NCI-H1694 (cell line): ENCODE data around the gene CXCL8.
"Not testable (repeated sequence)": the region's sequence is repeated elsewhere in the genome, so short reads cannot be mapped to it uniquely, and the experiment has no call there.

Experiments
- DNase-seq: peaks from one replicate; lab custom pipeline; 2025; lab: John Stamatoyannopoulos, UW

Gene CXCL8

GRCh38 chr4:73740353-73740778, at the start of gene CXCL8:
CXCL8 (plus strand) TSS chr4:73740569; CDS start chr4:73740659, 90 bp downstream.
- DNase-seq = no peak

DNA sequence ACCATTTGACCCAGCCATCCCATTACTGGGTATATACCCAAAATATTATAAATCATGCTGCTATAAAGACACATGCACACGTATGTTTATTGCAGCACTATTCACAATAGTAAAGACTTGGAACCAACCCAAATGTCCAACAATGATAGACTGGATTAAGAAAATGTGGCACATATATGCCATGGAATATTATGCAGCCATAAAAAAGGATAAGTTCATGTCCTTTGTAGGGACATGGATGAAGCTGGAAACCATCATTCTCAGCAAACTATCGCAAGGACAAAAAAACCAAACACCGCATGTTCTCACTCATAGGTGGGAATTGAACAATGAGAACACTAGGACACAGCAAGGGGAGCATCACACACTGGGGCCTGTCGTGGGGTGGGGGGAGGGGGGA, 49.2 kb upstream of the CXCL8 start:
- DNase-seq = not testable (repeated sequence)

DNA sequence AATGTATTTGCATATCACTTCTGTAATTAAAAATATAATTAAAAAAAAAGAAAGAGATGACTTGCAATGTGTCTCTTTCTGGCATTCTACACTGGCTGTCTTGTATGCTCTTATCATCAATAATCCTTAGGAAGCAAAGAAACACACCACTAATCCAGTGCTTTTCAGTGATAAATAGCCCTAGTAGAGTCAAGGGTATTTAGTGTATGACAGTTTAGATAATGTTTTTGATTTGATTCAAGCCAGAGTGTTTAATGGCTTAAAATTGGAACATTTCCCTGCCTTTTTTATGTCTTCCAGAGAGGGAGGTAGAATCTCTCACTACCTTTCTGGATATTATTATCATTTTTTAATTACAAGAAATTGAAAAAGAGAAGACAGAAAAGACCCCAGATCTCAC, 48.6 kb upstream of the CXCL8 start:
- DNase-seq = no peak

- no peak for DNase-seq
These were observed 48.1 kb upstream of the CXCL8 start for GRCh38 chr4:73692254-73692653.

DNA sequence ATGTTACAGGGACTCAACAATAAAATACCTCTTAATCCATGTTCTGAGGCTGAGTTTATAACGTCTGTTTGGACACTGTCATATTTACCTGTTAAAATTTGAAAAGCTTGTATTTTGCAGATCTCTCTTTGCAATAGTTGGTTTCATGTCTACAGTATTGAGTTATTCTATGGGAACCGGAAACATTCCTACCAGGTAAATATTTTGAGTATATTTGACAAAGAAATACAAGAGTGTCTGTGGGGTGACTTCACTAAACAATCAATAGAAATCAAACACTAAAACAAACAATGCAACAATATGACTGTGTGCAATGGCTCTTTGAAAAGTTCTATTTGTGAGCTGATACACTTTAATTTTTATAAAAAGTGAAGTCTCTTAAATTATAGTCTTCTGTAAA, 47.7 kb upstream of the CXCL8 start:
- no peak for DNase-seq

DNA sequence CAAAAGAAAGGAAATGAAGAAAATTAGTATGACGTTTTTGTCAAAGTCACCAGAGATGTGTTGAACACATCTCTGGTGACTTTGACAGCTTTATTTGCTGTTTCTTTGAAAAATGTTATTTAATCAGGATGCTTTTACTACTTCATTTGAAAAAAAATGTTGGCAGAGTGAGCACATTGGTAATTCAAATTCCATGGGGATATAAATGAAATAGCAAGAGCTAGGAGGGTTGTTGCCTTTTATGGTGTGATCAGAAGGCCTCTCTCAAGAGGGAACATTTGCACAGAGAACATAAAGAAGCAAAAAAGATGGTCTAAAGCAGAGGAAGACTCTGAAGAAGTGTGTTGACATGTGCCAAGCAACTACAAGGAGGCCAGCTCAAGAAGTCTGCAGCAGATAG, 46.6 kb upstream of the CXCL8 start:
- no peak for DNase-seq

- no peak for DNase-seq
These were observed 42.2 kb upstream of the CXCL8 start for GRCh38 chr4:73698217-73698616.

- no peak for DNase-seq
These were observed 39.3 kb upstream of the CXCL8 start for GRCh38 chr4:73701116-73701515.

- no peak for DNase-seq
These were observed 37.5 kb upstream of the CXCL8 start for GRCh38 chr4:73702796-73703287.

- DNase-seq = no peak
These were observed 37.0 kb upstream of the CXCL8 start for GRCh38 chr4:73703320-73703719.

DNA sequence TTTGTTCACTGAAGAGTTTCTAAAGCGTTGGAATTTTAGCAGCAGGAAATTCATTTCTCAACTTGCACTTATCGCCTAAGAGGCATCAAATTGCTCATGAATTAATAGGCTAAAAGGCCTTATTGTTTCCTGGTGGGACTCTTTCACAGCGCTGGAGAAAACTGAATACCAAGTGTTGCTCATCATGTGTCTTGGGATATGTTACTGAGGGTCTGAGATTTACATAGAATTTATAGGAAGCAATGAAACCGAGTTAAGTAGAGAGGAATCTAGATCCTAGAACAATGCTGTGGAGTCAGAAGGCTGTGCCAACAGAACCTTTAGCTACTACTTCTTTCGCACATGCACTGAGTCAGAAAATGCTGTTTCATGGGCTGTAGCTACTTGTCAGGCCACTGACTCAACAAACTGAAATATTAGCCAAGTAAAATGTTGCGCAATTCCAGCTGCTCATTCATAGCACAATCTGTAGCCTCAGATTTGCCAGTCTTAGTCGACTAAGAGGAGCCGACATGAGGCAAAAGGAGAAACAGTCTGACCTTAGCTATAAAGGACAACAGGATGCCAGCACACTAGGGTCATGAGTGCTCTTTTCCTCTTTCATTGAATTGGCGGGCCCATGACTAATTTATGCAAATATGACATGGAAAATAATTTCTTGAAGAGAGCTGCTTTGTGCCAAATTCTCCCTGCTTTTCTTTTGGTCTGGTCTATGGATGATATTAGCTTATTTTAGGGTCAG, 35.9 kb upstream of the CXCL8 start:
- peak; percentile 2 for DNase-seq

DNA sequence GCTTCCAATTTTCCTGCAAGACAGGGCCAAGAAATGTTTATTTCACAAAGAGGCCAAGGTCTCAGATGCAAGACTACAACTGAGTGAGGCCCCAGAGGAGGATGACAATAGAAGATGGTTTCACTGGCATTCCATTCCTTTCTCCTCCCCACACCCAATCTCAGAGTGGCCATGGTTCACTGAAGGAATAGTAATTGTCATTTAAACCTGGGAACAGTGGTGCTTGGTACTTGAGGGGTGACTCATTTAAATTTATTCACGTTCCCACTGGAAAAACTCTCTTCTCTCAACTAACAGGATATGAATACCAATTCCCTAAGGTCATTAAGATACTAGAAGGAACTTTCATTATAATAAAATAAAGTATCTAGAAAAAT, 35.3 kb upstream of the CXCL8 start:
- DNase-seq = no peak

- DNase-seq = no peak
These were observed 34.6 kb upstream of the CXCL8 start for GRCh38 chr4:73705721-73706120.

DNA sequence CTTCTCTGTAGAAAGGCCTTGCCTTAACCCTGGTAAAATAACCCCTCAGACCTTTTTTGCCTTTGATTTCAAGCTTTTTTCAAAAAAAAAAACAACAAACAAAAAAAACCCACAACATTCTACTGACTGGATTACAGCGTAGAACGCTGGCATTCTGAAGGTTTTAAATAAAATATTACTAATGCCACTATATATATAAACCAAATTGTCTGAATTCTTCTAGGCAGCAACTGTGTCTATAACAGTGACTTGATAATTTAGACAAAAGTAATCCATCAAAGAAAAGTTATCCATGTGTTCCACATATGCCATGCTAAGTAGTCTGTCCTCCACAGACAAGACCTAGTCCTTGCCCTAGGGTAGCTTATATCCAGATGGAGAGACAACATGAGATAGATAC, 33.6 kb upstream of the CXCL8 start:
- no peak for DNase-seq

DNA sequence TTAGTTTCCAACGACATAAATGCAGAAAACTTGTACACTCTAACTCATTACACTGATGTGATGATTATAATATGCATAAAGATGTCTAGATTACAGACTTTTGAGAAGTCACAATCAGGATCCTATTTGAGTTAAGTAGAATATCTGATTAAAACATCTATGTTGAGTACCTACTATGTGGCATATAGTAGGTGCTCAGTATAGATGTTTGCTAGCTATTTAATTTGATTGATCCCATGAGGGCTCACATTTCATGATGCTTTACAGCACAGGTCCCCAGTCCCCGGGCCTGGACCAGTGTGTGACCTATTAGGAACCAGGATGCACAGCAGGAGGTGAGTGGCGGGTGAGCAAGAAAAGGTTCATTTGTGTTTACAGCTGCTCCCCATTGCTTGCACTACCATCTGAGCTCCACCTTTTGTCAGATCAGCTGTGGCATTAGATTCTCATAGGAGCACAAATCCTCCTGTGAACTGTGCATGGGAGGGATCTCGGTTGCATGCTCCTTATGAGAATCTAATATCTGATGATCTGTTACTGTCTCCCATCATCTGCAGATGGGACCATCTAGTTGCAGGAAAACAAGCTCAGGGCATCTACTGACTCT, 33.0 kb upstream of the CXCL8 start:
- DNase-seq = no peak

- DNase-seq = no peak
These were observed 32.3 kb upstream of the CXCL8 start for GRCh38 chr4:73707918-73708577.

DNA sequence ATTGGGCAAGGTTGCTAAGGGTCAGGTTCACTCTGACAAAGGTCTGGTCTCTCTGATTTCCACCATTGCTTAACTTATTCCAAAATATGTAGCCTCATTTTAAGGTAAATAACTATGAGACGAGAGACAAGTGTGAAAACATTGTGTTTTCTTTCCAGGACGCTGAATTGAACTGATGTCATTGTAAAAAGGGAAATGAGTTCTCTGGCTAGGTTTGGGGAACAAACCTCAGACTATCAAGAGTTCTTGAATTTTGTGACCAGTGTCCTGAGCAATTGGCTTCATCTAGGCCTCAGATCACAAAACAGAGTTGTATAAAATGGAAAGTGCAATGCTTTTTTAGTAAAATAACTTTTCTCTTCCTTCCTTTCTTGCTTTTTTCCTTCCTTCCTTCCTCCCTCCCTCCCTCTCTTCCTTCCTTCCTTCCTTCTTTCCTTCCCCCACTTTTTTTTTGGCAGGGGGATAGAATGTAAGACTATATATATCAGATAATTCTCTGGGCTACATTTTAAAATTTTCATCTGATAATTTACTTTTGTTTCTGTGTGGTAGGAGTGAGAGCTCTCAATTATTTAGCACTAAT, 30.8 kb upstream of the CXCL8 start:
- DNase-seq = no peak

- DNase-seq = no peak
These were observed 30.3 kb upstream of the CXCL8 start for GRCh38 chr4:73710094-73710493.

- DNase-seq = no peak
These were observed 28.4 kb upstream of the CXCL8 start for GRCh38 chr4:73711989-73712388.

DNA sequence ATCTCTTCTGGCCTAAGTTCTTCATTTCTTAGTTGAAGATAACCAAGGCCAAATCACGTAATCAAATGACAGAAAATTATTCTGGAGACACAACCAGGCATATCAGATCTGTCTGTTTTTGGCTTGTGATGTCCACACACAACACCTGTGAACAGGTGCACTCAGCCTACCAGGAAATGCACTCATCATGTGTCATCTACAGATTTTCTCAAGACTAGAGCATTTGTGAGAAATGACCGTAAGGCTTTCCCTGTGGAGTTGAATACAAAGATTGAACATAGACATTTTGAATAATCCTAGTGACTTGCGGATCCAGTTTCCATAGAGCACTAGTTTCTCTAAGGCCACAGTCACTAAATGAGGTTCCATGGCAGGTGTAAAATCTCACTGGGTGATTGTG, 26.7 kb upstream of the CXCL8 start:
- DNase-seq = no peak

GRCh38 chr4:73714647-73715046, 25.7 kb upstream of the CXCL8 start:
- DNase-seq = no peak

- DNase-seq = no peak
These were observed 24.7 kb upstream of the CXCL8 start for GRCh38 chr4:73715659-73716058.
